ENCODE measurements around the gene RIPPLY1.

Gene RIPPLY1

DNA sequence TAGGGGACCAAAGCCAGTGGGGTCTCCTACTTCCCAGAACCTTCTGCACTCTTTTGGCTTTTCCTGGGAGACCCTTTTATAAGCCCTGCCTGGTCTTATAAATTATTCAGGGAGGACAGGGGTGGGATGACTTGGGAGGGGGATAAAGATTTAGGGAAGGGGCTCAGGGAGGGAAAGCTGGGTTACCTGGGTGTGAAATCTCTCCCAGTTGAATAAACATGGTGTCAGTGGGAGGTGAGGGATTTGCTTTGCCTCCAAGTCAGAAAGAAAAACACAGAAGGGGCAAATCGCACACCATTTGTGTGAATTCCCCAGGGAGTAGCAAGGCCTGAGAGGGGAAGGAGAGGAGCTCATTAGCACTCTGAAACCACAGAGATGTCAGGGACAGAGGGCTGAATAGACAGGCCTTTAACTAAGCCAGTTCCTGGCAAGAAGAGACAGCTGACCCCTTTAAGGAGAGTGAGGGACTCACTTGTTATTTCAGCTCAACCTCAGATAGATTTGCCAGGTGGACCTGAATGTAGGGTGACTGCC lies at the start of gene RIPPLY1:
RIPPLY1 (minus strand) TSS at position 51 of the 534 bp plus-strand sequence. CDS start 54 bp downstream, outside the sequence.
- DNase-seq: no peak

GRCh38 chrX:106952538-106952937 lies 49.4 kb upstream of the RIPPLY1 start:
- no peak for DNase-seq

DNA sequence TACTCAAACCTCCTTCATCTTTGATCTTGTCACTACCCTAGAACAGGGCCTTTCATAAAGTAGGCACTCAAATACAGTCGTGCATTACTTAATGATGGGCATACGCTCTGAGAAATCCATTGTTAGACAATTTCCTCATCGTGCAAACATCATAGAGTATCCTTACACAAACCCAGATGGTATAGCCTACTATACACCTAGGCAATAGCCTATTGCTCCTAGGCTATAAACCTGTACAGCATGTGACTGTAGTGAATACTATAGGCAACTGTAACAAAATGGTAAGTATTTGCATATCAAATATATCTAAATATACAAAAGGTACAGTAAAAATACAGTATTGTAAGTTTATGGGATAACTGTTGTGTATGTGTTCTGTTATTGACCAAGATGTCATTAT lies 48.9 kb upstream of the RIPPLY1 start:
- DNase-seq: no peak

DNA sequence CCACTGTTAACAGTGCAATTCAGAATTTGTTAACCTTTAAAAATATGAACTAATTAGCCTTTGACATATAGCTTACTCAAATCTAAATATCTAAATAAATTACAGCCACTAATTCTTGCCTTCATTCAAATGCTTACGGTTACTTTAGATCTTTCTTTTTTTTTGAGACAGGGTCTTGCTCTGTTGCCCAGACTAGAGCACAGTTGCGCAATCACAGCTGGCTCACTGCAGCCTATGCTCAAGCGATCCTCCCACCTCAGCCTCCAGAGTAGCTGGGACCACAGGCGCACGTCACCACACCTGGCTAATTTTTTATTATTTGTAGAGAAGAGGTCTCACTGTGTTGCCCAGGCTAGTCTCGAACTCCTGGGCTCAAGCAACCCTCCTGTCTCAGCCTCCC lies 48.1 kb upstream of the RIPPLY1 start:
- no peak for DNase-seq

DNA sequence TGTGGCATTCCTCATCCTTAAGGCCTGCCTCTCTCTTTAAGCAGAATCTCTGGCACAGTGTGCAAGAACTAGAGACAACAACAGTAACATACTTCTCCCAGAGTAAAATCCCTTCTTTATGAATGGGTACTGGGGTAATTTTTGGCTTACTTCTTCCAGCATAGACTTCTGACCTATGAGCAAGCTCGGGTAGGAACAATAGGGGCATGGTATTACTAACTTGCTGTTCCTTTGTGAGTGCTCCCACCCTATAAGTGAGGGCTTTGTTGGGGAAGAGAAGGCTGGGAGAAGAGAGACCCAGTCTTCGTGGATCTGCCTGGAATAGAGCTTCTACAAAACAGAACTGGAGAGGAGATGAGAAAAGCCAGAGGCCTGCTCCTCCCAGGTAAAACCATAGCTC lies 47.2 kb upstream of the RIPPLY1 start:
- no peak for DNase-seq

GRCh38 chrX:106949366-106949765 lies 46.2 kb upstream of the RIPPLY1 start:
- no peak for DNase-seq

GRCh38 chrX:106948641-106949040 lies 45.5 kb upstream of the RIPPLY1 start:
- DNase-seq: no peak

GRCh38 chrX:106946464-106946863 lies 43.3 kb upstream of the RIPPLY1 start:
- DNase-seq: no peak

DNA sequence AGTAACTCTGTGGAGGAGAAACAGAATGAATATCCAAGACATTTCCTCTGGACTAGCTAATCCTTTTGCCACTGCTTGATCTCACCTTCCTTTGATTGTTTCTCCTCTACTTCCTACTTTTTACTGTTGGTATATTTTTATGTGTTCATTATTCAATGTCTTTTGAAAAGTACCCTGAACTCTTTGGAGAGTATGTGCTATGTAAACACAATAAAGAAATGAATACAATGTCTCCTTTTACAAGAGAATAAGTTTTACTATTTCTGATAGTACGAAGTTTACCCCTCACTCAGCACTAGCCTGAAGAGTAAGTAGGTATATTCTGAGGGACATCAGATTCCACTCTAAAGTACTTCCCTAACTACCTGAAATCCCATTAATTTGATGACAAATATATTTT lies 36.9 kb upstream of the RIPPLY1 start:
- DNase-seq: no peak

DNA sequence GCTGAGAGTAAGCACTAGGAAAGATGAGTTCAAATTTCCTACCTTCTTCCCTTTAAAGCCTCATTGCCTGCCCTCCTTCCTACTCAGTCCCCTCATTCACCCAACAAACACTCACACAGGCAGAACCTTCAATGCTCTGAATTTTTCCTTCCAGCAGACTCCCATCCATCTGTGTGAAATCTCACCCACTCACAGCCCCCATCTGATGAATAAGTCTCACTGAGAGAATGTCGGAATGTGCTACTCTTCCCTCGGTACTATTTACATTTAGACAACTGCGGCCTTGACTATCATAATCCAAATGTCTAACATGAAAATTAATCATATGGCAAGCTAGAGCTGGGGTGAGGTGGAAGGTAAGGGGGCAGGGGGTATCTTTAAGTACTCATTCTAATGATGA lies 36.4 kb upstream of the RIPPLY1 start:
- DNase-seq: no peak

DNA sequence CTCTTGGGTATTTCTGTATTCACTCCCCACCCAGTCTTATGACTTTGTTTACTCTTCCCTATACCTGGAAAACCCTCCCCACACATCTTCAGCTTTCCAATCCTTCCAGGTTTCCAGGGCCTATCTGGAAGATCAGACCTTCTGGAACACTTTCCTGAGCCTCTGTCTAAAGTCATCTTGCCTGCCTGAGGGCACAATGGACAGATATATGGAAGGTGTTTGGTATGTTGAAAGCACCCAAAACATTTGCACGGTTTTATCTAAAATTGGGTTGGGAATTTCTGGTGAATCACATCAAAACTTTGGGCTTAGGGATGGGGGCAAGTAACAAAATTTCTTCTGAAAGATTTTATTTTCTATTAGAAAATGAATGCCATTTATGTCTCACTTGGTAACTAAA lies 33.1 kb upstream of the RIPPLY1 start:
- DNase-seq: no peak

DNA sequence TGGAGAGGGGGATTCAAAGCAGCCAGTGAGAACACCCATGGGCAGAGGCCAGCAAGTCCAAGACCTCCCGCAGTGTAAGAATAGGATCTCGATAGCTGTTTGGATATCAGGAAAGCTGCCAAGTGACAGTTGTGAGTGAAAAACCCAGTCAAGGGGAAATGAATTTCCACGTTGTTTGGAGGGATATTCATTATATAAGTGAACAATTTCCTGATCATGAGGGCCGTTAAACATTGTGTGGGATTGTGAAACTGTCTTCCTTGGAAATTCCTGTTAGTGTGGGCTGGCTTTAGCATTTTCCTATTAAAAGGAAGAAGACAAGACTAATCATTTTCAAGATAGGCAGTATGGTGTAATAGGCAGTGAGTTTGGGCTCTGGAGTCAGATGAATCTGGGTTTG lies 32.0 kb upstream of the RIPPLY1 start:
- no peak for DNase-seq

DNA sequence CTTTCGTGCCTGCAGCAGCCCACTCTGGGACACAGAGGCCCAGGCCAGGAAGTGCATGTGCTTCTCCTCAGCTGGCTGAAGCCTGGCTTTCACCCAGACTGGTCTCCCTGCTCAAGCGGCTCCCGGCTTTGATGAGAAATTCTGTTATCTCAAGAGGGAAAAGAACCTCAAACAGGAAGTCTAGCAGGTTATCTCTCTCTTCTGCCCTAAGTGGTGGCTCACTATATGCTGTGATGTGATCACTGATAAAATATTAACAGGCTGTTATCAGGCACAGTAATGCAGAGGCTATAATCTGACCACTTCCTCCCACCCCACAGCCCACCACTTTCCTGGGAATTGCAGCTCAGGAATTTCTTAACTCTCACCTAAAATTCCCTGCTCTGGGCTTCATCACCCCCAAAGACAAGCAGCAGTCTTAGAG lies 30.4 kb upstream of the RIPPLY1 start:
- no peak for DNase-seq

- no peak for DNase-seq
These were observed 29.9 kb upstream of the RIPPLY1 start for GRCh38 chrX:106932960-106933537.

GRCh38 chrX:106932492-106932923 lies 29.4 kb upstream of the RIPPLY1 start:
- no peak for DNase-seq

DNA sequence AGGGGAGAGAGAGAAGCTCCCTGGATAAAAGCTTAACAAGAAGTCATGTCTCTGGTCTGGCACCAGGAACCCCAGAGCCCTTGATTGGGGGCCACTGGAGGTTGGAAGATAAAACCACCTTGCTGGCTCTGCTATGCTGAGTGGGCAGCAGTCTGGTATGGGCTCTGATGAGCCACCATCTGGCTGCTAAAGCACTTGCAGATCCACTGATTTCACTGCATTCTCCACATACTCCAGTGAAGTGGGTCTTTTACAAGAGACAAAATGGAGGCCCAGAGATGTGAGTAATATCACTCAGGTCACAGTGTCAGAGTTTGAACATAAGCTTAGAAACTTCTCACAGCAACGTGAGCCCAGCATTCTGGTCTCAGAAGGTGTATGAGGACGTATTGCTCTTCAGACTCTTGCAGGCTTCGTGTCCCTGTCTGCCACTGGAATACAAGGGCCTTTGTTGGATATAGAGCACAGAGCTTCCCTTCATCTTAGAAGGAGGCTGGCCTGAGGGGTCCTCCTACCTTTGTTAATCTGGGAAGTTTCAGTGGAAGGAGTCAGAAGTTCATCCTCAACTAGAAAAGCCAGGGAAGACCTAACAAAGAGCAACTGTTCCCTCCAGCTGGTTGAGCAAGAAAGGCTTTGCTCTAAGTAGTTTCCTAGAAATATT lies 28.8 kb upstream of the RIPPLY1 start:
- DNase-seq: no peak

GRCh38 chrX:106928227-106928626 lies 25.1 kb upstream of the RIPPLY1 start:
- DNase-seq: no peak

DNA sequence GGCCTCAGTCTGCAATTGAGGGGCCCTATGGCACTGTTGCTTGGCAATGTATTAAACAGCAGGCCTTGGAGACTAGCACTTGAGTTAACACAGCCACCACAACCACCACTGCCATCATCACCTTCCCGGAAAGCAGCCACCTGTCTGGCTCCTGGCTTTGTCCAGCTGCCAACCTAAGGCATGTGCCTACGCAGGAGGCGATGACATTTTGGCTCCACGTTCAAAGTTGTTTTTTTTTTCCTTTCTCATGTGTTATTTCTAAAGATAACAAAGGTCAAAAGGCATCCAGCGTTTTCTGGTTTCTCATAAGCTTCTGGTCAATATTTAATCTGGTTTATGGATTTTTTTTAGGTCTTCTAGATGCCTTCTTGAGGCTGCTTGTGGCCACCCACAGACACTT lies 24.6 kb upstream of the RIPPLY1 start:
- no peak for DNase-seq

DNA sequence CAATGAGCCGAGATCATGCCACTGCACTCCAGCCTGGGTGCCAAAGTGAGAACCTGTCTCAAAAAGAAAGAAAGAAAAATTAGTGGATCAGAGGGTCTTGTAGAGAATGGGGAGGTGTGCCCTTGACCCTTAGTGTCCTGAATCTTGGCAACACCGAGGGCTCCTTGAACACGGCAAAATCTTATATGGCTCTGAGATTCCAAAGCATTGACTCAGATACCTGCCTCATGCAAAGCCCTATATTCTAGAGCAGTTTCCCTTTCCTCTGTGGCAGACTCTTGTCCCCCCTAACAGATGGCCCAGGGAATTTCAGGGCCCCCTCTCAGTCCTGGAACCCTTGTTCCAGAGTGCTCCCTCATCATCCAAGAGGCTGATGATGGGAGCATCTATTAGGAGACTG lies 23.9 kb upstream of the RIPPLY1 start:
- DNase-seq: no peak

DNA sequence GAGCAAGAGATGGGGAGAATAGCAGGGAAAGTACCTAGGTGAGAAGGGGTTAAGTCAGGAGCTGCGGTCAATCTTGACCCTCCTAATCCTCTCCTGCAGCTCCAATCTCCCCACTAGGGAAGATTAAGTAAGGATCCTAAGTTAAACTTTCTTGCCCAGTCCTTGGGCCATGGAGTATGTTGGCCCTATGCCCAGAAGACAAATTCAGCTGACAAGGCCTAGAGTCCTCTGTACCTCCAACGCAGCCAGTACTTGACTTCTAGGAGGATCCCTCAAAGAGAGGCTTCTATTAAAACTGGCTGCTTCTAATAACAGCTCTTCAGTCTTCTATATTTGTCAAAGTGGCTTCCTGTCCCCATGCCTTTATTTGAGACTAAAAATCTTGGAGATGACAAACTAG lies 18.5 kb upstream of the RIPPLY1 start:
- no peak for DNase-seq

- no peak for DNase-seq
These were observed 16.9 kb upstream of the RIPPLY1 start, which contains the start of gene CLDN2 for GRCh38 chrX:106919932-106920452. TSS of gene CLDN2 (plus strand) at chrX:106920402. CDS start at chrX:106928229, 7,827 bp downstream.

- no peak for DNase-seq
These were observed 14.8 kb upstream of the RIPPLY1 start for GRCh38 chrX:106917830-106918500.

GRCh38 chrX:106912864-106913263 lies 9.7 kb upstream of the RIPPLY1 start:
- no peak for DNase-seq

DNA sequence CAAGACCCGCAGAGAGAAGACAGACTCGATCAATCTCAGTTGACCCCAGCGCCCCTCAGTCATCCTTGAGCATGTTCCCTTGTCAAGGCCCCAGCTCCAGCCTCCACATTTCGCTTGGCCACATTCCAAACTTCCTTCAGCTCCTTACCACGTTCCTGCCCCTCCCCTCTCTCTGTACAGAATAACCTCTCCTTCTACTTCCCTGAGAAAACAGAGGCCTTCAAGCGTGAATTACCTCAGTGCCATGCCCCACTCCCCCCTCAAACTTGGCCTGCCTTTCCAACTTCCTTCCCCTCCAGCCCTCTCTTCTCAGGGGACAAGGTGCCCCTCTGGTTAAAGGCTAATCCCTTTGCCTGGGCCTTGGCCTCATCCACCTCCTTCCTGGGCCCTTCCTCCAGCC lies 3.2 kb upstream of the RIPPLY1 start:
- no peak for DNase-seq
